Mesendoderm (in vitro differentiated cells): Measurements from ENCODE around the gene RALGPS1.

Source experiments
- DNase-seq: peaks from one replicate; pipeline ENCODE4 v3.0.0; 2013
- H2AK5ac ChIP-seq: 2 replicates; pipeline ENCODE4 v1.6.1; 2013; ENCODE audit warnings: low read length, inconsistent platforms
- H2BK120ac ChIP-seq: 2 replicates; pipeline ENCODE4 v1.6.1; 2013; ENCODE audit warnings: low read depth, mild to moderate bottlenecking, low read length, moderate library complexity, mixed read lengths
- H2BK15ac ChIP-seq: replicated peaks from 2 replicates; pipeline ENCODE4 v1.6.1; 2013; ENCODE audit warnings: low read depth, mild to moderate bottlenecking, moderate library complexity
- H2BK5ac ChIP-seq: 2 replicates; pipeline ENCODE4 v1.6.1; 2013; ENCODE audit warnings: low read length, inconsistent platforms
- H3K18ac ChIP-seq: 2 replicates; pipeline ENCODE4 v1.6.1; 2013; ENCODE audit warnings: mild to moderate bottlenecking, low read length, mixed read lengths
- H3K23ac ChIP-seq: one replicate; pipeline ENCODE4 v1.6.1; 2013; ENCODE audit warnings: low read length
- H3K27ac ChIP-seq: 2 replicates; pipeline ENCODE4 v1.5.1; 2013; ENCODE audit warnings: low read depth, mild to moderate bottlenecking, inconsistent platforms, low read length, moderate library complexity
- H3K27me3 ChIP-seq: 2 replicates; pipeline ENCODE4 v1.6.1; 2013; ENCODE audit warnings: low read length, control low read depth, mild to moderate bottlenecking, inconsistent platforms; ENCODE audit not compliant: insufficient read depth, poor library complexity
- H3K36me3 ChIP-seq: 2 replicates; pipeline ENCODE4 v1.6.1; 2013; ENCODE audit warnings: low read length, inconsistent platforms; ENCODE audit not compliant: control insufficient read depth, insufficient read depth
- H3K4ac ChIP-seq: one replicate; pipeline ENCODE4 v1.6.1; 2013; ENCODE audit warnings: low read depth, mild to moderate bottlenecking, low read length, moderate library complexity
- H3K4me1 ChIP-seq: 2 replicates; pipeline ENCODE4 v1.6.1; 2013; ENCODE audit warnings: low read depth, low read length, inconsistent platforms; ENCODE audit not compliant: control insufficient read depth
- H3K4me2 ChIP-seq: 2 replicates; pipeline ENCODE4 v1.6.1; 2013; ENCODE audit warnings: low read length
- H3K4me3 ChIP-seq: 2 replicates; pipeline ENCODE4 v1.5.1; 2013; ENCODE audit warnings: mild to moderate bottlenecking, low read length
- H3K56ac ChIP-seq: one replicate; pipeline ENCODE4 v1.6.1; 2013; ENCODE audit warnings: low read length
- H3K79me1 ChIP-seq: 2 replicates; pipeline ENCODE4 v1.6.1; 2013; ENCODE audit warnings: low read length, inconsistent platforms
- H3K79me2 ChIP-seq: 2 replicates; pipeline ENCODE4 v1.6.1; 2013; ENCODE audit warnings: mild to moderate bottlenecking, low read length; ENCODE audit not compliant: control insufficient read depth, insufficient read depth
- H3K9ac ChIP-seq: 2 replicates; pipeline ENCODE4 v1.6.1; 2013; ENCODE audit warnings: low read length, inconsistent platforms
- H4K5ac ChIP-seq: one replicate; pipeline ENCODE4 v1.6.1; 2013; ENCODE audit warnings: low read length
- H4K8ac ChIP-seq: one replicate; pipeline ENCODE4 v1.6.1; 2013; ENCODE audit warnings: low read depth, mild to moderate bottlenecking, control low read depth, low read length, moderate library complexity
- WGBS: extraction: QIAGEN DNeasy Blood & Tissue Kit; methylation state at CpG from one replicate; pipeline ENCODE4 v1.1.7; 2013; ENCODE audit warnings: low lambda C conversion rate, missing lambda C conversion rate; ENCODE audit not compliant: insufficient coverage; ENCODE audit errors: extremely low coverage; 5-methylcytosine and 5-hydroxymethylcytosine counted together

RALGPS1 gene

DNA sequence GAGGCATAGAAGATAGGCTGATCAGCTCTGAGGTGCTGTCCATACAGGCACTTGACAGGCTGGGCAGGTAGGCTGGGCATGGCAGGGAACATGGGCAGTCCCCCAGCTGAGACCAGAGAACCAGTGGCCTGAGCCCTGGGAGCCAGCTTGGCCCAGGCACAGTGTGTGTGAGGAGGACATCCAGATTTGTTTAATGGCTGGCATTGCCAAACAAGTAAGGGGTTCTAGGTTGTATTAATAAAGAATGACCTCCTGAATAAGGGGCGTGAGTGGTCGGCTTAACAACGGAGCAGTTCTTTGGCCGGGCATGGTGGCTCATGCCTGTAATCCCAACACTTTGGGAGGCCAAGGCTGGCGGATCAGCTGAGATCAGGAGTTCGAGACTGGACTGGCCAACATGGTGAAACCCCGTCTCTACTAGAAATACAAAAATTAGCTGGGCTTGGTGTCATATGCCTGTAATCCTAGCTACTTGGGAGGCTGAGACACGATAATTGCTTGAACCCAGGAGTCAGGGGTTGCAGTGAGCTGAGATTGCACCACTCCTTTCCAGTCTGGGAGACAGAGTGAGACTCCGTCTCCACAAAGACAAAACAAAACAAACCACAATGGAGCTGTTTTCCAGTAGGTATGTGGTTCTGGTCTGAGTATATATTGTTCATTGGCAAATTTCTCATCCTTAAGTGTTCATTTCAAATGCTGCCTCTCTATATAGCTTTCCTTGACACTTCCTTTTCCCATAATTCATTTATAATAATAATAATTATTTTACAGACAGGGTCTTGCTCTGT is 151.7 kb downstream of the RALGPS1 start:
- Histone ChIP-seq H4K8ac (no peak overlapping the region), H3K18ac (no peak overlapping the region), H3K9ac (no peak overlapping the region), H3K79me1 (no peaks in the 10 kb centered on the region), H2BK5ac (no peak overlapping the region), H2BK15ac (no peak overlapping the region), H3K36me3 (no peaks in the 10 kb centered on the region), H2BK120ac (no peak overlapping the region), H3K4me1 (no peaks in the 10 kb centered on the region), H3K23ac (no peak overlapping the region), H3K4ac (no peak overlapping the region), H3K4me2 (no peak overlapping the region), H3K79me2 (no peaks in the 10 kb centered on the region), H4K5ac (no peak overlapping the region), H2AK5ac (no peak overlapping the region), H3K4me3 (no peak overlapping the region), H3K27ac (no peak overlapping the region), H3K56ac (no peak overlapping the region), H3K27me3 (no peaks in the 10 kb centered on the region)
- no CpG with 5 or more reads among the region's 9 CpGs for WGBS
- no peak for DNase-seq

DNA sequence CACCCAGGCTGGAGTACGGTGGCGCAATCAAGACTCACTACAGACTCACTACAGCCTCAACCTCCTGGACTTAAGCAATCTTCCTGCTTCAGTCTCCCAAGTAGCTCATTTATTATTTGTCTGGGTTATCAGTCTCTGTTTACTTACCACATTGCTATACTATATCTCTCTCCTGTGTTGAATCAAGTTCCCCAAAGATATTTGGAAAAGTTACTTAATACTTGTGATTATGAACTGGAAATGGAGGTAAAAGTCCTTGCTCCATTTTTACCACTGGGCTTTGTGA is 152.2 kb downstream of the RALGPS1 start:
- Histone ChIP-seq H3K27ac (no peak overlapping the region), H3K79me2 (no peaks in the 10 kb centered on the region), H2BK120ac (no peak overlapping the region), H3K18ac (no peak overlapping the region), H3K4ac (no peak overlapping the region), H3K56ac (no peak overlapping the region), H3K36me3 (no peaks in the 10 kb centered on the region), H3K79me1 (no peaks in the 10 kb centered on the region), H2BK5ac (no peak overlapping the region), H4K5ac (no peak overlapping the region), H3K23ac (no peak overlapping the region), H3K4me2 (no peak overlapping the region), H2AK5ac (no peak overlapping the region), H3K27me3 (no peaks in the 10 kb centered on the region), H3K9ac (no peak overlapping the region), H4K8ac (no peak overlapping the region), H3K4me3 (no peak overlapping the region), H2BK15ac (no peak overlapping the region), H3K4me1 (no peaks in the 10 kb centered on the region)
- WGBS: no CpG with 5 or more reads among the region's 2 CpGs
- no peak for DNase-seq

DNA sequence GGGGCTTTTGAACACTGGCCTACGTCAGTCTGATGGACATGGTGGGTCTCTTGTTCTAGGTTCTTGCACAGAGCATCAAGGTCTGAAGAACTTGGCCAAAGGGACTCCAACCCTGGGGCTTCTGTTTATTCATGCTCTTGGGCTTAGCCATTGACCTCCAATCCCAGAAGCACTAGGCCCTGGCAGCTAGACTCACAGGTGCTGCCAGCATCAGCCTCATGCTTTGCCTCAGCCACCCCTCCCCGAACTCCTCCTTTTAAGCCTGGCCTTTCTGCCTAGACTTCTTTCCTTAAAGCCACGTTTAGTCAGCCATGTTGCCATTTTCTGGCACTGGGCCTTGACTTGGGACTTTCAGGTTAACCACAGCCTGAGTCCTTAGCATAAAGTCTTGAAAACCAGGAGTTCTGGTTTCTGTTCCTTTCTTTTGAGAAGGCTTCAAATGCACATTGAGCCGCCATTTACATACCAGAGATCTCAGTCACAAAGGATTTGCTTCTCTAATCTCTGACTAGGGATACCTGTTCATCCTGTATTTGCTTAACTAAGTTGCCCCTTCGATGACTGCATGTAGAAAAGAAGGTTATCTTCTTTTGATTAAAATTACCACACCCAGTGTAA is 153.1 kb downstream of the RALGPS1 start:
- Histone ChIP-seq H4K5ac (no peak overlapping the region), H3K9ac (no peak overlapping the region), H3K36me3 (no peaks in the 10 kb centered on the region), H2BK5ac (no peak overlapping the region), H2BK15ac (no peak overlapping the region), H3K79me1 (no peaks in the 10 kb centered on the region), H3K4ac (no peak overlapping the region), H3K18ac (no peak overlapping the region), H2AK5ac (no peak overlapping the region), H4K8ac (no peak overlapping the region), H3K27me3 (no peaks in the 10 kb centered on the region), H3K4me2 (no peak overlapping the region), H2BK120ac (no peak overlapping the region), H3K27ac (no peak overlapping the region), H3K4me1 (no peaks in the 10 kb centered on the region), H3K4me3 (no peak overlapping the region), H3K56ac (no peak overlapping the region), H3K79me2 (no peaks in the 10 kb centered on the region), H3K23ac (no peak overlapping the region)
- WGBS: no CpG with 5 or more reads among the region's 5 CpGs
- DNase-seq: no peak

DNA sequence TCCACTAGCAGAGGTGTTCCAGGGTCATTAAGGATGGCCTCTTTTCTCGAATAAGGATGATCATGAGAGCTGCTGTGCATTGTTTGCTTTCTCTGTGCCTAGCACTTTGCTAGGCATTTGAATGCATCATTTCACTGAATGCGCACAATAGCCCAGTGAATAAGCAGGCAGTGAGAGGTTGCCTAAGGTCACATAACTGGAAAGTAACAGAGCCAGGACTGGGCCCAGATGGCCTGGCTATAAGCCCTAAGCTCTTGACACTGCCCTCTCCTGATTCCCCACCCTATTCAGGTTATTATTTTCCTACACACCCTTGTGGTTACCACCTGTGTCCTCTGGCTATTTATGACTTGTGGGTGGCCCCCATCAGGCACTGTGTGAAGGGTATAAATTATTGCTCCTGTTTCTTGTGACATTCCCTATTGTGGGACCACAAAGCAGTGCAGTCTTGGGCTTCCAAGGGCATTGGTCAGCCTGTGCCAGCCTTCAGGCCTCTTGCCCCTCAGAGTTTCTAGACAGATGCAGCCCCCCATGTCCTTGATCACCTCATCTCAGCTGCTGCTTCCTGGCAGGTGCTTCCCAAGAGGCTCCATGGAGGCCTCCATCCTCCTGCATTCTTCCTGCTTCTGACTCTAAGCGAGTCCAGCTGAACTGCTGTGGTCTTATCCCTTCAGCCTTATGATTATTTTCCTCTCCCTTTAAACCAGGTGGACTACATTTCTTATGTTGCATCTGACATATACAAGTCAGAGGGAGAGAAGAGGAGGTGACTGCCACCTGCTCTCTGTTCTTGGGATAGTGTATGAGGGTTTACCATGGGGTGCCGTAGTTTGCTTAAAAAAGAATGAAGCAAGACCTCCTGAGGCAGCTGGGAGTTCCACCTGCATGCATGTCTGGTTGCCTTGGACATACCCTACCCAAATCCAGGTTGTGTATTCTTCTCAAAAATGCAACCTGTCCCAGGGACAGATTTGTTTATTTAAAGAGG is 160.3 kb downstream of the RALGPS1 start:
- no CpG with 5 or more reads among the region's 4 CpGs for WGBS
- Histone ChIP-seq H3K23ac (no peak overlapping the region), H2AK5ac (no peak overlapping the region), H3K79me1 (no peaks in the 10 kb centered on the region), H3K79me2 (no peaks in the 10 kb centered on the region), H3K4me2 (no peak overlapping the region), H3K4ac (no peak overlapping the region), H3K4me1 (peaks cover 11% of the 10 kb centered on the region), H3K18ac (no peak overlapping the region), H3K36me3 (no peaks in the 10 kb centered on the region), H3K27me3 (no peaks in the 10 kb centered on the region), H3K9ac (no peak overlapping the region), H2BK15ac (no peak overlapping the region), H4K8ac (no peak overlapping the region), H3K27ac (no peak overlapping the region), H4K5ac (no peak overlapping the region), H2BK120ac (no peak overlapping the region), H3K4me3 (no peak overlapping the region), H2BK5ac (no peak overlapping the region), H3K56ac (no peak overlapping the region)
- no peak for DNase-seq

DNA sequence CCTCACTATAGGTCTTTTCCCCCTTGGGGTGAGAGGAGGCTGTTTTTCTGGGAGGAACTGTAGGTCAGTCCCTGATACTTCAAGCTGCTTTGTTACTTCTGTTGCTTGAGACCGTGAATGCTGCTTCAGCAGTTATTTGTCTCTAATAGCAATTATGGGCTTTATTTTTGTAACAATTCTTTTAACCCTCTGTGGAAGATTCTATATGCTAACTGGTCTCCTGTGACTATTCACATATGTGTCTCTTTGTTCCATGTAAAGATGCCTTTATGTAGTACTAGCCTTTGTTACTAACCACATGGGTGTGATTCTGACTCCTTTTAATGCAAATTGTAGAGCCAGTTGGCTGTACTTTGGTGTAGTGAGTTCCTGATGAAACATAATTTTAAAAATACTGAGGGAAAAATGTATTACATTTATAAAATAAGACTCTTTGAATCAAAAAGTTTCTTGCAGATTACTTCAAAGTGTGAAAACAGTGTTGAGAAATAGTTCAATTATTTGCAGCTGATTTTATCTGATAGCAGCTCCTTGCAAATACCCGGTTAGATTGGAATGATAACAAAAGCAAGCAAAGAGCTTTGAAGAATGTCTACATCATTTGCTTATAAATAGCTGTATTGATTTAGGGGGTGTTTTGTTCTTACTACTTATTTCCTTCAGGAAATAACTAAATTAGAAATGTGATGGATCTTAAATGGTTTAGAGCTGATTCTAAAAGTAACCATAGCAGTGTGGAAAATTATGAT is 161.2 kb downstream of the RALGPS1 start:
- Histone ChIP-seq H2BK120ac (no peak overlapping the region), H3K4me1 (peaks cover 11% of the 10 kb centered on the region), H3K79me1 (no peaks in the 10 kb centered on the region), H2AK5ac (no peak overlapping the region), H3K4me2 (no peak overlapping the region), H3K18ac (no peak overlapping the region), H3K27ac (no peak overlapping the region), H2BK5ac (no peak overlapping the region), H4K8ac (no peak overlapping the region), H3K56ac (no peak overlapping the region), H3K27me3 (no peaks in the 10 kb centered on the region), H3K4me3 (no peak overlapping the region), H3K79me2 (no peaks in the 10 kb centered on the region), H3K9ac (no peak overlapping the region), H3K4ac (no peak overlapping the region), H4K5ac (no peak overlapping the region), H3K23ac (no peak overlapping the region), H3K36me3 (no peaks in the 10 kb centered on the region), H2BK15ac (no peak overlapping the region)
- peak; percentile 66 for DNase-seq
- no CpG with 5 or more reads among the region's 2 CpGs for WGBS
